OCI-LY7 (cell line): ENCODE measurements around the gene COMMD1. TPM values are rescaled to one million over a fixed set of nuclear protein-coding genes. Genes with fewer than 3 reads are reported as not detected.

Experiments
- BruUV-seq: library from RNA; stranded (reverse); fragments of 400-500 nt; replicated peaks from 2 replicates; lab custom pipeline; 2021; lab: Mats Ljungman, UMichigan
- CTCF ChIA-PET: fragments of 300-600 bp; sonication (Branson Sonifier 250); formaldehyde crosslinking; loops from one replicate; lab custom pipeline; 2022; ENCODE audit warnings: antibody characterized with exemption; ENCODE audit not compliant: unreplicated experiment; lab: Charles Lee
- POLR2A ChIA-PET: fragments of 300-600 bp; sonication (Branson Sonifier 250); formaldehyde crosslinking; loops from one replicate; lab custom pipeline; 2022; ENCODE audit warnings: antibody characterized with exemption; lab: Charles Lee
- DNase-seq: peaks from one replicate; pipeline ENCODE4 v3.0.0-alpha.2; 2015; ENCODE audit warnings: low spot score
- H2AFZ ChIP-seq: fragments of 200-600 bp; sonication (generic), shearing (Covaris generic); 2 replicates; pipeline ENCODE4 v1.6.1; 2014; ENCODE audit warnings: mild to moderate bottlenecking, antibody characterized with exemption, low read length, moderate library complexity
- H3K27ac ChIP-seq: fragments of 200-600 bp; sonication (generic); 2 replicates; pipeline ENCODE4 v1.5.1; 2014; ENCODE audit warnings: mixed run types, low read depth, mild to moderate bottlenecking, moderate library complexity, low read length, inconsistent platforms; ENCODE audit not compliant: poor library complexity, severe bottlenecking
- H3K36me3 ChIP-seq: fragments of 200-600 bp; sonication (generic); 2 replicates; pipeline ENCODE4 v1.6.1; 2014; ENCODE audit warnings: mild to moderate bottlenecking, antibody characterized with exemption, low read length, moderate library complexity, mixed read lengths; ENCODE audit not compliant: insufficient read depth
- H3K4me1 ChIP-seq: fragments of 200-600 bp; sonication (generic); 2 replicates; pipeline ENCODE4 v1.5.1; 2014; ENCODE audit warnings: mild to moderate bottlenecking, low read length; ENCODE audit not compliant: insufficient read depth, poor library complexity, severe bottlenecking
- H3K4me2 ChIP-seq: fragments of 200-600 bp; sonication (generic); 2 replicates; pipeline ENCODE4 v1.6.1; 2014; ENCODE audit warnings: mild to moderate bottlenecking, low read length
- H3K4me3 ChIP-seq: fragments of 200-600 bp; sonication (generic); 2 replicates; pipeline ENCODE4 v1.5.1; 2014; ENCODE audit warnings: mild to moderate bottlenecking, low read depth, low read length; ENCODE audit not compliant: poor library complexity, severe bottlenecking
- H3K79me2 ChIP-seq: fragments of 200-600 bp; sonication (generic); 2 replicates; pipeline ENCODE4 v1.6.1; 2016; ENCODE audit warnings: low read depth, mild to moderate bottlenecking, low read length, moderate library complexity, mixed read lengths; ENCODE audit not compliant: insufficient read depth
- H3K9me2 ChIP-seq: fragments of 200-600 bp; sonication (generic); 2 replicates; pipeline ENCODE4 v1.6.1; 2016; ENCODE audit warnings: mild to moderate bottlenecking, low read length, mixed read lengths; ENCODE audit not compliant: insufficient read depth
- H3K9me3 ChIP-seq: fragments of 200-600 bp; sonication (generic); 2 replicates; pipeline ENCODE4 v1.6.1; 2014; ENCODE audit warnings: mild to moderate bottlenecking, mixed run types, low read length, mixed read lengths
- H4K20me1 ChIP-seq: fragments of 200-600 bp; sonication (generic); 2 replicates; pipeline ENCODE4 v1.6.1; 2014; ENCODE audit warnings: mild to moderate bottlenecking, antibody characterized with exemption, low read length, moderate library complexity, mixed read lengths; ENCODE audit not compliant: insufficient read depth
- CTCF ChIP-seq: fragments of 200-600 bp; sonication (generic); conservative IDR thresholded peaks from 2 replicates; pipeline ENCODE4 v1.5.1; 2014; ENCODE audit warnings: mild to moderate bottlenecking, antibody characterized with exemption, low read length, moderate library complexity, mixed read lengths
- EZH2phosphoT487 ChIP-seq: fragments of 200-600 bp; sonication (generic); IDR thresholded peaks from 2 replicates; pipeline ENCODE4 v1.6.1; 2018; ENCODE audit warnings: low read depth, borderline replicate concordance, mild to moderate bottlenecking, mixed run types, antibody characterized with exemption, low read length, moderate library complexity, mixed read lengths
- intact Hi-C: fragments of 100-400 bp; cut with micrococcal nuclease; formaldehyde crosslinking; loops from one replicate; pipeline ENCODE4 v1.10.0; 2022; ENCODE audit not compliant: unreplicated experiment
- total RNA-seq, 2 experiments: library from RNA; depleted of rRNA in 1 of 2; stranded (reverse); fragments of >200 nt in 1 of 2; shearing (Covaris generic) in 1 of 2; gene quantifications; 2 replicates each; pipeline ENCODE4 v1.2.3, GENCODE V29; 2014 to 2022

The COMMD1 gene
- total RNA-seq, 2 experiments from 2014 or later = 22.0 to 22.1 TPM

- no TSS peak for BruUV-seq
- H3K79me2 ChIP-seq = no peaks in the 10 kb centered on the region
- H3K9me3 ChIP-seq = peaks cover 27% of the 10 kb centered on the region
- TF ChIP-seq EZH2phosphoT487 (no peak), CTCF (no peak)
- H3K9me2 ChIP-seq = no peaks in the 10 kb centered on the region
- no peak for DNase-seq
- ChIA-PET CTCF (no interaction called here), POLR2A (interaction anchor here (0.9 kb wide), 1 partner anchor 9 kb away, joined by 3 read pairs; no protein-coding TSS in a partner anchor)
- H3K4me1 ChIP-seq = peaks cover 28% of the 10 kb centered on the region
- H2AFZ ChIP-seq = no peak overlapping the region
- H3K36me3 ChIP-seq = peaks cover 10% of the 10 kb centered on the region; the same call in 1 of the 2 replicates
- H3K4me2 ChIP-seq = no peak overlapping the region
- H4K20me1 ChIP-seq = no peaks in the 10 kb centered on the region
- no peak overlapping the region for H3K4me3 ChIP-seq
- H3K27ac ChIP-seq = no peak overlapping the region
- intact Hi-C loops = loop anchor here (10.0 kb wide), 1 partner anchor 1476 kb away; the partner anchor contains the start of gene BCL11A
Observed at GRCh38 chr2:62030902-62031301, 125.4 kb downstream of the COMMD1 start.

DNA sequence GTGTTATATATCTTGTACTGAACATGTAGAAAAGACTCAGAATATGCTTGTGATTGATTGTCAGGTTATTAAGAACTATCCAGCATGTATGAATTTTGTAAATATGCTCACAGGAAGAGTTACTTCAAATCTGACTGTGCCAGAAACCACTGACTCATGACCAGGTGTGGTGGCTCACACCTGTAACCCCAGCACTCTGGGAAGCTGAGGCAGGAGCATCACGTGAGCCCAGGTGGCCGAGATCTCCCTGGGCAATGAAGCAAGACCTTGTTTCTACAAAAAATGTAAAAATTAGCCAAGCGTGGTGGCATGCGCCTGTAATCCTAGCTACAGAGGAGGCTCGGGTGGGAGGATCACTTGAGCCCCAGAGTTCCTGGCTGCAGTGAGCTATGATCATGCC is 126.6 kb downstream of the COMMD1 start:
- H3K4me1 ChIP-seq = peaks cover 28% of the 10 kb centered on the region
- TF ChIP-seq CTCF (no peak), EZH2phosphoT487 (no peak)
- H3K27ac ChIP-seq = peak overlapping the region; percentile 21
- H3K4me3 ChIP-seq = no peak overlapping the region
- POLR2A ChIA-PET = interaction anchor here (0.6 to 1.0 kb wide), 3 partner anchors 22 to 505 kb away, joined by 3 to 4 read pairs (median 3); no protein-coding TSS in a partner anchor
- intact Hi-C loops = loop anchor here (10.0 kb wide), 1 partner anchor 1477 kb away; the partner anchor contains the start of gene BCL11A
- CTCF ChIA-PET = no interaction called here
- no peak overlapping the region for H2AFZ ChIP-seq
- peak; percentile 67 for DNase-seq
- no TSS peak for BruUV-seq
- no peaks in the 10 kb centered on the region for H3K79me2 ChIP-seq
- H3K4me2 ChIP-seq = no peak overlapping the region
- H3K9me3 ChIP-seq = peaks cover 27% of the 10 kb centered on the region
- peaks cover 10% of the 10 kb centered on the region; the same call in 1 of the 2 replicates for H3K36me3 ChIP-seq
- H3K9me2 ChIP-seq = no peaks in the 10 kb centered on the region
- no peaks in the 10 kb centered on the region for H4K20me1 ChIP-seq

GRCh38 chr2:62034715-62035114 is 129.2 kb downstream of the COMMD1 start:
- no peak overlapping the region for H3K27ac ChIP-seq
- H3K9me2 ChIP-seq = no peaks in the 10 kb centered on the region
- H4K20me1 ChIP-seq = no peaks in the 10 kb centered on the region
- H3K4me1 ChIP-seq = peaks cover 34% of the 10 kb centered on the region
- ChIA-PET CTCF (no interaction called here), POLR2A (interaction anchor here (1.3 kb wide), 1 partner anchor 104 kb away, joined by 3 read pairs; no protein-coding TSS in a partner anchor)
- no peak overlapping the region for H2AFZ ChIP-seq
- H3K4me2 ChIP-seq = no peak overlapping the region
- peaks cover 27% of the 10 kb centered on the region for H3K9me3 ChIP-seq
- no TSS peak for BruUV-seq
- DNase-seq = no peak
- no peak for TF ChIP-seq CTCF
- TF ChIP-seq EZH2phosphoT487 = no peak
- H3K36me3 ChIP-seq = peaks cover 10% of the 10 kb centered on the region; the same call in 1 of the 2 replicates
- no peak overlapping the region for H3K4me3 ChIP-seq
- intact Hi-C loops = loop anchor here (5.0 to 10.0 kb wide), 5 partner anchors 93 to 1480 kb away; partner anchors contain the start of genes B3GNT2 and BCL11A
- H3K79me2 ChIP-seq = no peaks in the 10 kb centered on the region
